GM18873 (cell line): Measurements from ENCODE around the gene VANGL1.

Experiments used
- ATAC-seq: cut with Tn5 transposase; IDR thresholded peaks from one replicate; pipeline ENCODE4 v1.9.1; 2021; ENCODE audit warnings: mild to moderate bottlenecking, moderate library complexity, moderate number of reproducible peaks; ENCODE audit not compliant: unreplicated experiment, low FRiP score

VANGL1 gene

DNA sequence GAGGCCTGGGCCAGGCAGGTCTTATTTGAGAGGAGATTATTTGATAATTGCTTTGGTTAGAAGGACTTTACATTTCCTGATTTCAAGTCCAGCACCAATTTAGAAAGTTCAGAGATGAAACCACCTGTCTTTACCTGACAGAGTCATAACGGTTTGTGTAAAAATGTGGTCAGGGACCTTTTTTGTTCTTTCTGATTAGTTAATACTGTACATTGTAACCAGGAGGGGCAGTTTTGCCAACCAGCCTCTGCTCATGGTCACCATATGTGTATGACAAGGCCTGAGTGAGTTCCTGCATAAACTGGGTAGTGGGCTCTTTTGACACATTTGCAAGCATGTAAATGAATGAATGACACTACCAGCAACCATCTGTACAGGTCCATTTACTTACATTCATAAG is 55.8 kb downstream of the VANGL1 start:
- ATAC-seq: no peak

- no peak for ATAC-seq
These were observed 59.3 kb downstream of the VANGL1 start for GRCh38 chr1:115701090-115701489.

DNA sequence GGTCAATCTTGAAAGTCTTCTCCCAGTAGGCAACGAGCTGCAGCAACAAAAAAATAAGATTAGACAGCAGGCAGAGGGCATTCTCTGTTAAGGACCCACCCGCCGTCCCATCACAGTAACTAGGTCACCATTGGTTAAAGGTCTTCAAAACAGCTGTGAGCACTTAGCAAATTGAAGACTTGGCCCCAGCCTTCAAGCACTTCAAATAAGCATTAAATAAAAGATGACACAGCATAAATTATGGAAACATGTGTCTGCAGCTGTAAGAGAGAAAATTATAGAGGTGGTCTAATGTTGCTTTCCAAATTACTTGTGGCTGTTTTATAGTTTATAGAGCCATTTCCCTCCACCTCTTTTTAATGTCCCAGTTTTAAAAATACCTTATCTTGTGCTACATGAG is 61.2 kb downstream of the VANGL1 start:
- ATAC-seq: no peak

DNA sequence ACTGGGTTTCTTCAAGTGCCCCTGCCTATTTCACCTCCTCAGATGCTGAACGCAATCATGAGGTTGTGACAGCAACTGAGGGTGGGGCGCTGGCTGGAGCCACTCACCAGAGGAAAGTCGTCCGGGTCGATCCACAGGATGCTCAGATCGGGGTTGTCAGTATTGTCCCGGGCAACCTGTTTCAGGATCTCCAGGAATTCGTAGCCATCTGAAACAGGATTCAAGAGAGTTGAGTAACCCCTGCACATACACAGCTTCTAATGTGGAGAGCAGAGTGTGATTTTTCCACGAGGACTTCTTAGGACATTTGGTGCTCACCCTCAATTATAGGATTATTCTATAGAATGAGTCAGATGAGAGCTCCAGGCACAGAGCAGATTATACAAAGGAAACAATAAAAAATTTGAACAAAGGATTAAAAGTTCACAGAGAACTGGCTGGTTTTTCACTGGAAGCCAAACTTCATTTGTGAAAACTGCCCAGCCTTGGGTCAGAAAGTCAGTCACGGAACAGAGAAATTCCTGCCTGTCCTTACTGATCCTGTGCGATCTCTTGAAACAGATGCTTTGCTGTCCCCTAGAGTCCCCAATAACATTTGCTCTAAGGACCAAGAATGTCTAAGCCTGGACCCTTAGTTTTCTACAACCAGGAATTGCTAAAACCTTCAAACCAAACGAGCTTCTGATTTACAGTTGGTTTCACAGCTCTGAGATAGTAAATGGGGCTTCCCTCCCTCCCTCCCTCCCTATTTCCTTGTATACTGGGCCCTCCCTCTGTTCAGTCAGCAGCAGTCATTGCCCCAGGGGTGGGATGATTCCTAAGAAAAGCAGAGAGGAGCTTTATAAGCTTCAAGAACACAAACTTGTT is 63.5 kb downstream of the VANGL1 start:
- ATAC-seq: no peak

DNA sequence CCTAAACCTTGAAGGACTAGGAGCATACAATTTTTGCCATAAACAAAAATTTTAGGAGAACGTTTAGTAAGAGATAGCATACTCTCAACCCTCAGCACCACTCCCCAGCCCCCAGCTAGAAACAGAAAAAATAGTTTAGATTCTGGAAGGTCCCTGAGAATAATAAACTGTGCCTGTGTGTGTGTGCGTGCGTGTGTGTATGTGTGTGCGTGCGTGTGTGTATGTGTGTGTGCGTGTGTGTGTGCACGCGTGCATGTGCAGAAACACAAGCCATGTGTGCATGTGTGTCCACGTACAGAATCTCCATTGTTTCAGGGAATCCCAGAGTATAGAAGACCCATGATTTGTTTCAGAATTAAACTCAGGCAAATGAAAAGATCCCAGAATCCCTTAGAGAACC is 64.2 kb downstream of the VANGL1 start:
- ATAC-seq: no peak

DNA sequence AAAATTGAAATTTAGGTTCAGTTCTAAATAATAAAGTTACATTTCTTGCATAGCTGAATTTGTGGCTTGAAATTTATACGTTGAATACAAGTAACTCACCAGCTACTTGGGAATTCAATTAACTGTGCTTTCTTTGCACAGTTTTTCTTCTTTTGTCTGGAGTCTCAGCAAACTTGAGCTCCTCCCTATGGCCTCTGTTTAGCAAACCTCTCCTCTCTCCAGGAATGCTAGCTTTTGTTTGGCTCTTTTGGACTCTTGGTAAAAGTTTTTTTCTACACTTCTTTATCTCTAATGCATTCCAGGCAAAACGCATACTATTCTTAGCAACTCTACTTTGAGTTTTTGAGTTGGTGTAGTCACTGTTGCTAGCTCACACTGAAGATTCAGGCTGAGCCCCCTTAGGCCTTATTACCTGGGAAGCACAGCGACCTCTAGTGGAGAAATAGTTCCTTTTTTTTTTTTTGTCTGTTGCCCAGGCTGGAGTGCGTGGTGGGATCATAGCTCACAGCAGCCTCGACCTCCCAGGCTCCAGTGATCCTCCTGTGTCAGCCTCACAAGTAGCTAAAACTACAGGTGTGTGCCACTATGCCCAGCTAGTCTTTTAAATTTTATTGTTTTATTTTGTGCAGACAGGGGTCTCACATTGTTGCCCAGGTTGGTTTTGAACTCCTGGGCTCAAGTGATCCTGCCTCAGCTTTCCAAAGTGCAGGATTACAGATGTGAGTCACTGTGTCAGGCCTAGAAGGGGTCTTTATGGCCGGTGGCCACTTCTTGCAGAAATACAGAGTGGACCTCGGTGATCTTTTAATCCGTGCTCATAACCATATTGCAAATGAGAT is 65.0 kb downstream of the VANGL1 start:
- no peak for ATAC-seq

- no peak for ATAC-seq
These were observed 69.3 kb downstream of the VANGL1 start for GRCh38 chr1:115710859-115711624.

DNA sequence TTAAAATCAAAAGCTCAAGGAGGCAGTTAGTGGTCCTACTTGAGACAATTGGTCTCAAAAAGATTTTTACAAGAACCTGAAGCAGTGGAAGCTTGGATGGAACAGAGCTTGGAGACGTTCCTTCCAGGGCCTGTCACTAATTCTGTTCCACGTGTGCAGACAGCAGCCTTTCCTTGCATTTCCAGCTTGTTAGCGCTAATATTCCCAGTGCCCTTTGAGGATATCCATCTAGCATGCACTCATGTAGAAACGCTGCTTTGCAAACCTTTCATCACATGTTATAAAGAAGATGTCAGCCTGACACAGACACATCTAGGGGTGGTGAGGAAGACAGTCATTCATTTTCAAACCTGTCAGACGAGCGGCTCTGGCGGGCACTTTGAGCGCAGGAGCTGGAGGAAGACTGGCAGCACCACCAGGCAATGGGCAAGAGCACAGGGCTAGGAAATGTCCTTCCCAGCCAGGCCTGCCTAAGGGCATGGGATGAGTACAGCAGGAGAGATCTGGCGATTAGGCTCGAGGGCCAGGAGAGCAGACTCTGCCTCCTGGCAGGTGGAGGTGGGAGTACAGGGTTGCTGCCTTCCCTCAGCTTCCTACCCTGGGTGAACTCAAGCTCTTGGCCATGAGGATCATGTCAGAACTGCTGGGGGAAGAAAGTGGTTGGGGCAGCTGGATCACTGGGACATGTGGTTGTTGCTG is 71.3 kb downstream of the VANGL1 start:
- ATAC-seq: no peak

DNA sequence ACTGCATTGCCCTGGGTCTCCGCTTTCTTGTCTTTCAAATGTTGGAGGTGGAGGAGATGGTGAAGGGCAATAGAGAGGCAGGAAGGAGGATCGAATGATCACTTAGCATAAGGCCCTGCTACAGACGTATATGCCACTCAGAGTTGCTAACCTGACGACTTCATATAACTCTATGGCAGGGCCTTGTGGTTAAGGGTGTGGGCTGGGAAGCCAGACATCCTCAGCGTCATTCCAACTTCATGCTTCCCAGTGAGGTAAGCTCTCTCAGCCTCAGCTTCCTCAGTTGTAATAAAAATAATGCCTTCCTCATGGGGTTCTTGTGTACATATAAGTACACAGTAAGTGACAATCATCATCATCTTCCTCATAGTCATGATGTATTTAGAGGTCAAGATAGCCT is 72.1 kb downstream of the VANGL1 start:
- ATAC-seq: no peak

DNA sequence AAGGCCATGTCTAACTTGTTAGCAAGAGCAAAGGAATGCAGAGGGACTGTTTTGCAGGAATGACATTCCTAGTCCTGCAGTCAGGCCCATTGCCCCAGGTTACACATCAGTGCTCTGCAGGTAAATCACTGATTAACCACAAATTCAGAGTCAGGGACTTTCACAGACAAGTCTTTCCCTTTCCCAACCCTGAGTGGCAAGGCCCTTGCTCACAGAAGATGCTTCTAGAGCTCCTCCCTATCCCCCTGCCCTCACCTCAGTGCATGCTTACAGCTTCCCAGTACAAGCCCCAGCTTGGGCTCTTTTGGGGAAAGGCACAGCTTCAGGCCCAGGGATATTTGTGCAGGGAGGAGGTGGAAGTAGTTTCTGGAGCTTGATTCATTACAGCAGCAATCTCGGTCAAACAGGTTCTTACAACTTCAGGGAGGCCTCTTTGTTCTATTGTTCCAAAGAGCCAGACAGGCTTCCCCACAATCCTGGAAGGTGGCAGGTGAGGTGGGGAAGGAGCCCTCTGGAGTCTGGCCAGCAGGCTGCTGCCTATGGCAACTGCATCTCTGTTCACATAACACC is 72.9 kb downstream of the VANGL1 start:
- ATAC-seq: no peak

GRCh38 chr1:115717541-115717940 is 75.8 kb downstream of the VANGL1 start:
- no peak for ATAC-seq

GRCh38 chr1:115718011-115718754 is 76.4 kb downstream of the VANGL1 start:
- ATAC-seq: no peak

DNA sequence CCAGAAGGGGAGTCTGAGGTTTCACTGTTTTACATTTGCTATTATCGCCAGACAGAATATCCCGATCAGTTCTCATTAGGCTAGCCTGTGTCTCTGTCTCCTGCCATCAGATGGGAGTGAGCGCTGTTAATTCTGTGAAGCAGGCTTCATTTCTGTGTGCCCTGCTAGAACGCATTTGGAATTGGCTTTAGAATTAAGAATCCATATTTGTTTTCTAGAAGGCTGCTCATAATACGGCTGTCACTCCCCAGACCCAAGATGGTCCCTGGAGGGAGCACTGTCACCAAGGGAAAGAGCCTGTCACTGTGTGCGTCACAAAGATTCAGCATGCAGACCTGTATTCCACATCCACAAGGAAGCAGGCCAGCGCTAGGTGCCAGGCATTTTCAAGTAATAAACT is 77.5 kb downstream of the VANGL1 start:
- ATAC-seq: no peak

- no peak for ATAC-seq
These were observed 80.5 kb downstream of the VANGL1 start for GRCh38 chr1:115722221-115722620.

DNA sequence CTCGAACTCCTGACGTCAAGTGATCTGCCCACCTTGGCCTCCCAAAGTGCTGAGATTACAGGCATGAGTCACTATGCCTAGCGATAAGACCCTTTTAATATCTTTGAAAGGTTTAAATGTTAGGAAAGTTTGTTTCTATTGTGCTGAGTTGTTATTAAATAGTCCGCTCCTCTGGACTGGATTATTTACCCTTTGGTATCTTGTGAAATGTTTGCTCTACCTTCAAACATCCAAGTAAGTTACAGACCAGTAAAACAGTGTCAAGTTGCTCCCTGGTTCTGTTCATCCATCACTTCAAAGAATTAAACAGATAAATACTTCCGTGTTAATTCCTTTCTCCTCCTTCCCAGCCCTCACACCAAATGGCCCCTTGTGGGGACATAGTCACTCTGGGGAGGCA is 82.0 kb downstream of the VANGL1 start:
- ATAC-seq: no peak

- ATAC-seq: no peak
These were observed 83.8 kb downstream of the VANGL1 start for GRCh38 chr1:115725600-115725999.

GRCh38 chr1:115726161-115726560 is 84.4 kb downstream of the VANGL1 start:
- ATAC-seq: no peak

DNA sequence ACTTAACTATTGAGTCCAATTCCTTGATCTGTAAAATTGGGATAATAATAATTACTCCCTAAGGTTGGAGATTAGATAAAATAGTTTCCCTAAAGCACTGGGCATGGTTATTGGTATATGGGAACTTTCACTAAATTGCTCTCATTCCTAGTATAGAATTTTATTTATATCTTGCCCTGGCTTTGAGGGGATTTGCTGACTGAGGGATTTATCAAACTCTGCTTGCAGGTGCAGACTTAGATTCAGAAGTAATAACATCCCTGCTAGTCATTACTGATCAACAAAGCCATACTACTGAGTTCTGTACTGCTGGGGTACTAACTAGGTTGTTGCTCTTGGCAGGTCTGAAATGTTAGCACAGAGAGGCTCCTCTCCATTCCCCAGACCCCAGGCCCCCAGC is 84.8 kb downstream of the VANGL1 start:
- ATAC-seq: no peak

GRCh38 chr1:115727706-115728249 is 86.0 kb downstream of the VANGL1 start:
- ATAC-seq: no peak
